Mononuclear cell (primary cell): Measurements from ENCODE around the gene RNF157. TPM values are rescaled to one million over a fixed set of nuclear protein-coding genes. Genes with fewer than 3 reads are reported as not detected.
"Not testable (repeated sequence)": the region's sequence is repeated elsewhere in the genome, so short reads cannot be mapped to it uniquely, and the experiment has no call there.

Experiments used
- H3K27me3 ChIP-seq: 2 replicates; pipeline ENCODE4 v1.6.0; 2011; ENCODE audit warnings: low read length, control low read depth; ENCODE audit not compliant: insufficient read depth
- H3K4me1 ChIP-seq: 2 replicates; pipeline ENCODE4 v1.5.1; 2011; ENCODE audit warnings: mild to moderate bottlenecking, low read length, control low read depth; ENCODE audit not compliant: insufficient read depth
- H3K4me3 ChIP-seq: 2 replicates; pipeline ENCODE4 v1.5.1; 2011; ENCODE audit warnings: mild to moderate bottlenecking, low read length, moderate library complexity
- H3K9me3 ChIP-seq: 2 replicates; pipeline ENCODE4 v1.5.1; 2011; ENCODE audit warnings: low read depth, mild to moderate bottlenecking, control low read depth, low read length
- total RNA-seq: library from RNA; depleted of rRNA; stranded (reverse); fragments of >200 nt; gene quantifications from one replicate; pipeline ENCODE4 v1.2.3, GENCODE V29; 2012

RNF157 gene
- total RNA-seq, 1 donor = 19.1 TPM

- H3K9me3 ChIP-seq = no peaks in the 10 kb centered on the region
- peaks cover 67% of the 10 kb centered on the region for H3K4me1 ChIP-seq
- no peak overlapping the region for H3K4me3 ChIP-seq
- H3K27me3 ChIP-seq = no peaks in the 10 kb centered on the region
These were observed 11.3 kb upstream of the RNF157 start for GRCh38 chr17:76251478-76252039.

GRCh38 chr17:76250141-76250540, 9.8 kb upstream of the RNF157 start:
- Histone ChIP-seq H3K4me3 (no peak overlapping the region), H3K4me1 (peaks cover 67% of the 10 kb centered on the region), H3K9me3 (no peaks in the 10 kb centered on the region), H3K27me3 (no peaks in the 10 kb centered on the region)

GRCh38 chr17:76248013-76248782, 7.9 kb upstream of the RNF157 start:
- Histone ChIP-seq H3K9me3 (no peaks in the 10 kb centered on the region), H3K27me3 (peaks cover 10% of the 10 kb centered on the region), H3K4me3 (no peak overlapping the region), H3K4me1 (peaks cover 73% of the 10 kb centered on the region)

- peaks cover 64% of the 10 kb centered on the region for H3K4me1 ChIP-seq
- H3K9me3 ChIP-seq = no peaks in the 10 kb centered on the region
- H3K4me3 ChIP-seq = no peak overlapping the region
- H3K27me3 ChIP-seq = peaks cover 16% of the 10 kb centered on the region
These were observed 7.0 kb upstream of the RNF157 start for GRCh38 chr17:76247304-76247703.

- peaks cover 59% of the 10 kb centered on the region for H3K4me1 ChIP-seq
- no peak overlapping the region for H3K4me3 ChIP-seq
- peaks cover 26% of the 10 kb centered on the region for H3K27me3 ChIP-seq
- H3K9me3 ChIP-seq = no peaks in the 10 kb centered on the region
These were observed 6.1 kb upstream of the RNF157 start for GRCh38 chr17:76246080-76247066.

GRCh38 chr17:76244721-76245120, 4.4 kb upstream of the RNF157 start:
- H3K9me3 ChIP-seq, H3K4me3 ChIP-seq: not testable (repeated sequence)
- Histone ChIP-seq H3K4me1 (peaks cover 56% of the 10 kb centered on the region), H3K27me3 (peaks cover 34% of the 10 kb centered on the region)

- peaks cover 38% of the 10 kb centered on the region for H3K27me3 ChIP-seq
- peaks cover 59% of the 10 kb centered on the region for H3K4me1 ChIP-seq
- H3K9me3 ChIP-seq = no peaks in the 10 kb centered on the region
- H3K4me3 ChIP-seq = no peak overlapping the region
These were observed 3.8 kb upstream of the RNF157 start for GRCh38 chr17:76243826-76244679.

- H3K4me3 ChIP-seq = no peak overlapping the region
- no peaks in the 10 kb centered on the region for H3K9me3 ChIP-seq
- H3K4me1 ChIP-seq = peaks cover 43% of the 10 kb centered on the region
- peaks cover 52% of the 10 kb centered on the region for H3K27me3 ChIP-seq
These were observed 1.5 kb upstream of the RNF157 start for GRCh38 chr17:76241691-76242255.

GRCh38 chr17:76241204-76241538, 878 bp upstream of the RNF157 start:
- Histone ChIP-seq H3K4me3 (peak overlapping the region; percentile 52), H3K9me3 (no peaks in the 10 kb centered on the region), H3K4me1 (peaks cover 37% of the 10 kb centered on the region), H3K27me3 (peaks cover 52% of the 10 kb centered on the region)

- Histone ChIP-seq H3K9me3 (no peaks in the 10 kb centered on the region), H3K4me3 (peak overlapping the region; percentile 28), H3K27me3 (peaks cover 52% of the 10 kb centered on the region), H3K4me1 (peaks cover 32% of the 10 kb centered on the region)
These were observed 587 bp downstream of the RNF157 start for GRCh38 chr17:76239538-76240274.

- H3K4me1 ChIP-seq = peaks cover 25% of the 10 kb centered on the region
- peaks cover 49% of the 10 kb centered on the region for H3K27me3 ChIP-seq
- H3K9me3 ChIP-seq = no peaks in the 10 kb centered on the region
- no peak overlapping the region for H3K4me3 ChIP-seq
These were observed 1.3 kb downstream of the RNF157 start for GRCh38 chr17:76238847-76239537.

GRCh38 chr17:76237859-76238313, 2.4 kb downstream of the RNF157 start:
- H3K27me3 ChIP-seq = peaks cover 41% of the 10 kb centered on the region
- H3K4me3 ChIP-seq = no peak overlapping the region
- H3K4me1 ChIP-seq = peaks cover 16% of the 10 kb centered on the region
- H3K9me3 ChIP-seq = no peaks in the 10 kb centered on the region

GRCh38 chr17:76236603-76237002, 3.7 kb downstream of the RNF157 start:
- no peaks in the 10 kb centered on the region for H3K9me3 ChIP-seq
- peaks cover 29% of the 10 kb centered on the region for H3K27me3 ChIP-seq
- no peak overlapping the region for H3K4me3 ChIP-seq
- peaks cover 15% of the 10 kb centered on the region for H3K4me1 ChIP-seq
